ENCODE results near the gene CHERP. TPM values are rescaled to one million over a fixed set of nuclear protein-coding genes. Genes with fewer than 3 reads are reported as not detected.
"Not testable (repeated sequence)": the region's sequence is repeated elsewhere in the genome, so short reads cannot be mapped to it uniquely, and the experiment has no call there.

Gene CHERP
- total and polyA plus RNA-seq, 2 experiments from 2014 or later = 31.6 to 41.2 TPM

- TF ChIP-seq ZNF462 (CRISPR knock-in tag; IDR thresholded peaks at IDR 0.05) (no peak), NANOG (IDR thresholded peaks at IDR 0.05; ENCODE audit: borderline replicate concordance) (no peak), ZNF331 (CRISPR knock-in tag; IDR thresholded peaks at IDR 0.05; ENCODE audit: low read depth) (no peak), JUNB (IDR thresholded peaks at IDR 0.05; ENCODE audit: unreplicated experiment) (no peak), EZH2 (IDR thresholded peaks at IDR 0.05; ENCODE audit: low read depth, unreplicated experiment) (no peak)
Measured at GRCh38 chr19:16554776-16555175, 12.5 kb upstream of the CHERP start (continued).

GRCh38 chr19:16551902-16552301 is 9.7 kb upstream of the CHERP start:
- not testable (repeated sequence) for H3K27ac ChIP-seq (ENCODE audit: low read depth); H3K4me1 ChIP-seq (ENCODE audit: insufficient read depth); H3K9me2 ChIP-seq (ENCODE audit: insufficient read depth); H3K27me3 ChIP-seq (ENCODE audit: insufficient read depth); H4K20me1 ChIP-seq (replicated peaks; ENCODE audit: insufficient read depth); H3K79me2 ChIP-seq (replicated peaks; ENCODE audit: insufficient read depth); H3K9me3 Mint-ChIP-seq; H3K4me1 Mint-ChIP-seq; DNase-seq (ENCODE audit: low spot score); H2AFZ ChIP-seq; ATAC-seq; H3K27ac Mint-ChIP-seq; H3K4me3 Mint-ChIP-seq; H3K4me2 ChIP-seq; H3K4me3 ChIP-seq; H3F3A ChIP-seq (replicated peaks; ENCODE audit: low read depth)
- Mint-ChIP-seq H3K36me3 (ENCODE audit: low read depth) (peaks cover 29% of the 10 kb centered on the region), H3K27me3 (ENCODE audit: insufficient read depth, low read depth, poor library complexity) (peaks cover 12% of the 10 kb centered on the region)
- H3K36me3 ChIP-seq (ENCODE audit: insufficient read depth) = peaks cover 13% of the 10 kb centered on the region; the same call in 1 of the 2 replicates

Data from GM23338 (cell line).